GM12865 (cell line): ENCODE measurements around the gene LRP1-AS.

Experiments
- DNase-seq: peaks from one replicate; pipeline ENCODE4 v3.0.0; 2010; ENCODE audit warnings: low read depth
- H3K4me3 ChIP-seq: 2 replicates; pipeline ENCODE4 v1.5.1; 2011; ENCODE audit warnings: mild to moderate bottlenecking, low read depth, low read length, control low read depth
- TF ChIP-seq, protein P1 (sequence below): IDR thresholded peaks from 2 replicates; pipeline ENCODE4 v1.5.1; 2011; ENCODE audit warnings: low read length, control low read depth, low read depth, inconsistent platforms; ENCODE audit not compliant: insufficient read depth; ENCODE audit errors: missing control alignments

The LRP1-AS gene

DNA sequence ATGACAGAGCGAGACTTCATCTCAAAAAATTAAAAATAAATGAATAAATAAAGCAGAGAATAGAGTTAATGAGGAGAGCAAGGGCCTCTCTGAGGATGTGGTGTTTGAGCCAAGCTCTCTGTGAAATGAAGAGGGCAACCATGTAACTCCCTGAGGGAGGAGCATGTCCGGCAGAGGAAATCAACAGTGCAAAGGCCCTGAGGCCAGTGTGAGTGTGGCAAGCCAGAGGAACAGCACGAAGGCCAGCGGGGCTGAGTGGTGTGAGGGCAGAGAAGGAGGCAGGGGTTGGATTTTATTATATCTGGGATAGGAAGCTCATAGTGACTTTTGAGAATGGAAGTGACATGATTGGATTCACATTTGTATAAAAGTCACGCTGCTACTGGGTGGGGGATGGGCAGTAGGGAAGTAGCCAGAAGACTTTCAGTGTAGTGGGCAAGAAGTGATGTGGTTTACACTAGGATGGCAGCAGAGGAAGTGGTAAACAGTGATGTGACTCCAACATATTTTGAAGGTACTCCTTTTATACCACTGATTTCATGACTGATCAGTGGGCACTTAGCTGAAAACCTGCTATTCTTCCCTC lies 10.3 kb upstream of the LRP1-AS start:
- DNase-seq, result no peak
- TF ChIP-seq, protein P1, sequence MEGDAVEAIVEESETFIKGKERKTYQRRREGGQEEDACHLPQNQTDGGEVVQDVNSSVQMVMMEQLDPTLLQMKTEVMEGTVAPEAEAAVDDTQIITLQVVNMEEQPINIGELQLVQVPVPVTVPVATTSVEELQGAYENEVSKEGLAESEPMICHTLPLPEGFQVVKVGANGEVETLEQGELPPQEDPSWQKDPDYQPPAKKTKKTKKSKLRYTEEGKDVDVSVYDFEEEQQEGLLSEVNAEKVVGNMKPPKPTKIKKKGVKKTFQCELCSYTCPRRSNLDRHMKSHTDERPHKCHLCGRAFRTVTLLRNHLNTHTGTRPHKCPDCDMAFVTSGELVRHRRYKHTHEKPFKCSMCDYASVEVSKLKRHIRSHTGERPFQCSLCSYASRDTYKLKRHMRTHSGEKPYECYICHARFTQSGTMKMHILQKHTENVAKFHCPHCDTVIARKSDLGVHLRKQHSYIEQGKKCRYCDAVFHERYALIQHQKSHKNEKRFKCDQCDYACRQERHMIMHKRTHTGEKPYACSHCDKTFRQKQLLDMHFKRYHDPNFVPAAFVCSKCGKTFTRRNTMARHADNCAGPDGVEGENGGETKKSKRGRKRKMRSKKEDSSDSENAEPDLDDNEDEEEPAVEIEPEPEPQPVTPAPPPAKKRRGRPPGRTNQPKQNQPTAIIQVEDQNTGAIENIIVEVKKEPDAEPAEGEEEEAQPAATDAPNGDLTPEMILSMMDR, result no peak
- no peak overlapping the region for H3K4me3 ChIP-seq

DNA sequence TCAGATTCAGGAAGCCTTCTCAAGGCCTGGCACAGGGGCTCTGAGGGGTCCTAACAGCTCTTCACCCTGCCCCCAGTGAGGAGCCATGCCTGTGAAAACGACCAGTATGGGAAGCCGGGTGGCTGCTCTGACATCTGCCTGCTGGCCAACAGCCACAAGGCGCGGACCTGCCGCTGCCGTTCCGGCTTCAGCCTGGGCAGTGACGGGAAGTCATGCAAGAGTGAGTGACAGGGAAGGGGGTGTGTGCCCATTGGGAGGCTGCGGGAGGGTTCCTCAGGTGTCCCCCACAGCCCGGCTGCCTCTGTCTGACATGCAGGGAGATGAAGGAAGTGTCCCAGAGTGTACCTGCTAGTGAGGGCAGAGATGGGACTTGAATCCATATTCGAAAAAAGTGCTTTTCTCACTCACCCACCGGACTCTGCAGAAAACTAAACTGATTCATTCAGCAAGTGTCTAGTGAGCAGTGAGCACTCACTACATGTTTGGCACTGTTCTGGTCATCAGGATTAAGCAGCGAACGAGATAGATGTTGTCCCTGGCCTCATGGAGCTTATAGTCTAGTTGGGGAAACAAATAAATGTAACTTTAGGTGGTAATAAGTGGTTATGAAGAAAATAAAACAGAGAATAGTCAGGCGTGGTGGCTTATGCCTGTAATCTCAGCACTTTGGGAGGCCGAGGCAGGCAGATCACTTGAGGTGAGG lies 9.4 kb upstream of the LRP1-AS start:
- no peak overlapping the region for H3K4me3 ChIP-seq
- TF ChIP-seq, protein P1, result no peak
- no peak for DNase-seq

DNA sequence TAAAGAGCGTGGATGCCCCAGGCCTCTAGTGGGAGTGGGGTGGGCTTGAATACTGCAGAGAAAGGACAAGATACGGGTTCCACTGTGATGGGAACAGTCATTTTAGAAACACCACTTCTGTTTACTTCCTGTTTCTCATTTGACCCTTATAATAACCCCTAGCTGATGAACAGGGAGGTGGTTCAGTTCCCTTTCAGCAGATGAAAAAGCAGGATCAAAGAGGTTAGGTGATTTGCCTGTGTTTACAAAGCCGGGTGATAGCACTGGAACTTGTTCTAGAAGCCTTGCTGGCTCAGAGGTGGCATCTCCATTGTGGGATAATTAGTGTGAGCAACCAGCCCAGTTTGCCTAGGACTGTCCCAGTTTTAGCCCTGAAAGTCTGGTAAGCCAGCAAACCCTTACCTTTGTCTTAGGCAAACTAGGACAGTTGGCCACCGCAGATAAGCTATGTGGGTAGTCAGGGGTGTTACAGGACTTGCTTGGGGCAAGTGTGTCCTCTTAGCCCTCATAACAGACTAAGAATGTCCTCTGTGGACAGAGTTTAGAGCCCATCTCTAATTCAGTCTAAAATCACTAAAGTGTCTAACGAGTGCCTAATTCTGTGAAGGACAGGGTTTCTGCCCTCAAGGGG lies 7.5 kb upstream of the LRP1-AS start:
- no peak overlapping the region for H3K4me3 ChIP-seq
- TF ChIP-seq, protein P1, result no peak
- peak; percentile 18 for DNase-seq

DNA sequence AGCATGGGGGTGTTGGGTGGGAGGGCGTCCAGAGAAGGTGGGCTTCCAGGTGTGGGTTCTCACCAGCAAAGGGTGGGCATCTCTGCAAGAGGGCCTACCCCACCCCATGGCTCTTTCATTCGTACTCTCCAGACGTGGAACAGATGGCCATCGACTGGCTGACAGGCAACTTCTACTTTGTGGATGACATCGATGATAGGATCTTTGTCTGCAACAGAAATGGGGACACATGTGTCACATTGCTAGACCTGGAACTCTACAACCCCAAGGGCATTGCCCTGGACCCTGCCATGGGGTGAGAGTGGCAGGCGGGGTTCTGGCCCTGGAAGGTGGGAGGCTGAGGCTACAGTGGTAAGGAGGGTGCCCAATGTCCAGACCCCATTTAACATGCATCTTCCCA lies 6.7 kb upstream of the LRP1-AS start:
- TF ChIP-seq, protein P1, result no peak
- no peak overlapping the region for H3K4me3 ChIP-seq
- no peak for DNase-seq

DNA sequence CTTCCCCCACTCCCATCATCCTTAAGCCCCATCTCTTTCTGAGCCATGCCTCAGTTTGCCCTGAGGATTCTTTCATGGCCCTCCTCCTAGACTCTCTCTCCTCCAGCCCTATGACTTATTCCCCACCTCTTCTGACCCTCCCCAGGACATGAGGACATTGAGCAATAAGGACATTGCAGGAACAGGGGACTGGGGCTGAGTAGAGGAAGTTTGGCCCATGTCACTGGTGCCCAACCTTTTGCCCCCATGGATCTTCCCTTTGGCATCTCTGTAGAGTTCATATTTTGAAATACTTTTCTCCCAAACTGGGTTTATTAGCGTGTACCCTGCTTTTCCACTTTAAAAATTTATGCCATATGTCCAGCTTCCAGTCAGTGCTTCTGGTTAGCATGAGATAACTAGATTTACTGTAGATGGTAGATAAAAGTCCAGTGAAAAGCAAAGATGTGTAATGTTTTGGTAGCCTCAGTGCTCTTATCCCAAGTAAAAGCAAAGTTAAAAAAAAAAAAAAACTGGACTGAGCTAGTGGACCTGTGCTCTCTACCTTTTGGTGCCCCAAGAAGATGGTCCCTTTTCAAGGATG lies 6.1 kb upstream of the LRP1-AS start:
- H3K4me3 ChIP-seq, result no peak overlapping the region
- TF ChIP-seq, protein P1, result no peak
- DNase-seq, result no peak

DNA sequence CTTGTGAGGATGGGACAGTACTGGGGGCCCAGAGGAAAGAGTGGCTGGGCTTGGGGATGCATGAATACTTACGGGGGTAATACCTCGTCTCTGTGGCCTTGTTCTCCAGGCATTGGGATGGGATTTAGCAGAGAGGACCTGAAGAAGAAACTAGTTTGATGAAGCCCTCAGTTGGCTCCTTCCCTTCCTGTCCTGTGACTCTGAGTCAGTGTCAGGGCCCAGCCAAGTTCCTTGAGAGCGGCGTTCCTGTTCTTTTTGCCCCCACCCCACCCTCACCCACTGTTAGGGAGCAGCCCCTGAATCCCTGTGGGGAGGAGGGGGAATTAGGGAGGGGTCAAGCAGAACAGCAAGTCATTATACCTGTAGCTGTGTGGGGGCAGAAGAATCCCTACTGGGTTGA lies 5.2 kb upstream of the LRP1-AS start:
- no peak for DNase-seq
- no peak overlapping the region for H3K4me3 ChIP-seq
- TF ChIP-seq, protein P1, result no peak
